Ishikawa (cell line): ENCODE results near the gene ARHGEF10L.
A peak's percentile ranks its signal among the peaks of the same experiment; 100 is the strongest.

Source experiments
- CEBPB ChIP-seq: IDR thresholded peaks from 2 replicates; pipeline ENCODE4 v1.6.1; 2012
- CREB1 ChIP-seq: IDR thresholded peaks from 2 replicates; pipeline ENCODE4 v1.6.1; 2012; ENCODE audit warnings: low read depth
- EGR1 ChIP-seq: IDR thresholded peaks from 2 replicates; pipeline ENCODE4 v1.6.1; 2012
- EP300 ChIP-seq: IDR thresholded peaks from 2 replicates; pipeline ENCODE4 v1.6.1; 2012; ENCODE audit warnings: borderline replicate concordance
- FOXM1 ChIP-seq: IDR thresholded peaks from 2 replicates; pipeline ENCODE4 v1.6.1; 2012; ENCODE audit warnings: low read depth, borderline replicate concordance
- MAX ChIP-seq: IDR thresholded peaks from 2 replicates; pipeline ENCODE4 v1.6.1; 2012
- NFIC ChIP-seq: IDR thresholded peaks from 2 replicates; pipeline ENCODE4 v1.6.1; 2012
- RAD21 ChIP-seq: IDR thresholded peaks from 2 replicates; pipeline ENCODE4 v1.6.1; 2012; ENCODE audit warnings: low read depth
- REST ChIP-seq: IDR thresholded peaks from 2 replicates; pipeline ENCODE4 v1.6.1; 2012; ENCODE audit warnings: low read depth, mild to moderate bottlenecking
- TAF1 ChIP-seq: IDR thresholded peaks from 2 replicates; pipeline ENCODE4 v1.6.1; 2012; ENCODE audit warnings: low read depth, mild to moderate bottlenecking
- TCF12 ChIP-seq: IDR thresholded peaks from 2 replicates; pipeline ENCODE4 v1.6.1; 2012; ENCODE audit warnings: low read depth
- TEAD4 ChIP-seq: IDR thresholded peaks from 2 replicates; pipeline ENCODE4 v1.6.1; 2012
- USF1 ChIP-seq: IDR thresholded peaks from 2 replicates; pipeline ENCODE4 v1.6.1; 2012
- YY1 ChIP-seq: IDR thresholded peaks from 2 replicates; pipeline ENCODE4 v1.6.1; 2012; ENCODE audit warnings: low read depth
- ZBTB7A ChIP-seq: IDR thresholded peaks from 2 replicates; pipeline ENCODE4 v1.6.1; 2012; ENCODE audit warnings: low read depth

ARHGEF10L gene

GRCh38 chr1:17585266-17585987 lies 45.9 kb downstream of the ARHGEF10L start:
- TF ChIP-seq CEBPB (no peak), TAF1 (no peak), CREB1 (no peak), NFIC (no peak)

GRCh38 chr1:17586172-17586964 lies 46.9 kb downstream of the ARHGEF10L start:
- no peak for TF ChIP-seq CEBPB
- TF ChIP-seq USF1, result 0 out of 2 replicates have a peak, but pooled peaks have one; percentile 28
- TF ChIP-seq MAX, result no peak
- TF ChIP-seq RAD21, result no peak
- no peak for TF ChIP-seq NFIC

- TF ChIP-seq NFIC (0 out of 2 replicates have a peak, but pooled peaks have one; percentile 20), TEAD4 (peak; percentile 94), YY1 (no peak), RAD21 (no peak)
Measured at GRCh38 chr1:17587693-17588047, 48.2 kb downstream of the ARHGEF10L start.

GRCh38 chr1:17588048-17588871 lies 48.8 kb downstream of the ARHGEF10L start:
- TF ChIP-seq RAD21 (no peak), ZBTB7A (no peak)

- TF ChIP-seq CREB1 (no peak), TEAD4 (no peak), RAD21 (no peak), EGR1 (no peak), NFIC (peak; percentile 47), ZBTB7A (no peak), TCF12 (no peak), YY1 (no peak), MAX (peak; percentile 77), TAF1 (no peak), EP300 (no peak)
Measured at GRCh38 chr1:17591814-17592430, 52.4 kb downstream of the ARHGEF10L start.

GRCh38 chr1:17594026-17594425 lies 54.5 kb downstream of the ARHGEF10L start:
- TF ChIP-seq RAD21 (no peak), YY1 (no peak), FOXM1 (no peak), CEBPB (no peak), CREB1 (no peak), USF1 (no peak), REST (no peak), ZBTB7A (no peak), NFIC (no peak), EGR1 (no peak), TAF1 (no peak), TCF12 (no peak), MAX (no peak), EP300 (no peak), TEAD4 (no peak)
